Progenitor cell of endocrine pancreas (in vitro differentiated cells): ENCODE results near the gene RGS18. TPM values are rescaled to one million over a fixed set of nuclear protein-coding genes. Genes with fewer than 3 reads are reported as not detected.

ENCODE experiments used
- DNase-seq: peaks from one replicate; pipeline ENCODE4 v3.0.0; 2021; ENCODE audit warnings: low spot score; ENCODE audit not compliant: unreplicated experiment
- H3K27ac Mint-ChIP-seq: 2 replicates; pipeline ENCODE4 v1.8.0; 2021; ENCODE audit warnings: mild to moderate bottlenecking, moderate library complexity, mixed read lengths
- H3K27me3 Mint-ChIP-seq: 2 replicates; pipeline ENCODE4 v1.8.0; 2021; ENCODE audit warnings: mixed read lengths
- H3K36me3 Mint-ChIP-seq: 2 replicates; pipeline ENCODE4 v1.8.0; 2022; ENCODE audit warnings: mixed read lengths; ENCODE audit not compliant: insufficient read depth
- H3K4me1 Mint-ChIP-seq: 2 replicates; pipeline ENCODE4 v1.8.0; 2021; ENCODE audit warnings: low read depth, mixed read lengths
- H3K4me3 Mint-ChIP-seq: 2 replicates; pipeline ENCODE4 v1.8.0; 2021; ENCODE audit warnings: low read depth, mild to moderate bottlenecking, moderate library complexity, mixed read lengths
- H3K9me3 Mint-ChIP-seq: 2 replicates; pipeline ENCODE4 v1.8.0; 2021; ENCODE audit warnings: low read depth, mixed read lengths
- total RNA-seq: library from RNA; stranded (reverse); gene quantifications from 2 replicates; pipeline ENCODE4 v1.2.1, GENCODE V29; 2021
- TF ChIP-seq, protein P1 (sequence below): fragments of 200-600 bp; sonication (generic); IDR thresholded peaks from one replicate; pipeline ENCODE4 v1.5.0; 2021; ENCODE audit warnings: antibody characterized with exemption, mild to moderate bottlenecking; ENCODE audit not compliant: unreplicated experiment

The RGS18 gene
- total RNA-seq, 1 donor from 2014 or later = not detected

DNA sequence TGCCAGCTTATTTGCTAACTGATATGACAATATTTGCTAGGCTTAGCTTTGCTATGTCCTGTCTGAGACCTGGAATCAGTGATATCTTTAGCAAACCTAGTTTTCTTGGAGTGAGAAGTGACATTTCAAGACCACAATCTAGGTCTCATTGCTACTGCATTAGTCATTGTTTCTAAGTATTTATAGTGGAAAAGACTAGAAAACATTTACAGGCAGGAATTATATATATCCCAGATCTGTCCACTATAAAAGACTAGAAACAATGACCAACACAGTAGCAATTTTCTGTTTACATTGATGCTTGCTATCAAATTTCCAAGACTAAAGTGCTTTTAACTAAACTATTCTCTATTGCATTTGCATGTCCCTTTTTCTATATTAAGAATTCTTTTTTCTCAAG is 5.0 kb upstream of the RGS18 start:
- no peak overlapping the region for H3K4me3 Mint-ChIP-seq
- DNase-seq = no peak
- TF ChIP-seq, protein P1, sequence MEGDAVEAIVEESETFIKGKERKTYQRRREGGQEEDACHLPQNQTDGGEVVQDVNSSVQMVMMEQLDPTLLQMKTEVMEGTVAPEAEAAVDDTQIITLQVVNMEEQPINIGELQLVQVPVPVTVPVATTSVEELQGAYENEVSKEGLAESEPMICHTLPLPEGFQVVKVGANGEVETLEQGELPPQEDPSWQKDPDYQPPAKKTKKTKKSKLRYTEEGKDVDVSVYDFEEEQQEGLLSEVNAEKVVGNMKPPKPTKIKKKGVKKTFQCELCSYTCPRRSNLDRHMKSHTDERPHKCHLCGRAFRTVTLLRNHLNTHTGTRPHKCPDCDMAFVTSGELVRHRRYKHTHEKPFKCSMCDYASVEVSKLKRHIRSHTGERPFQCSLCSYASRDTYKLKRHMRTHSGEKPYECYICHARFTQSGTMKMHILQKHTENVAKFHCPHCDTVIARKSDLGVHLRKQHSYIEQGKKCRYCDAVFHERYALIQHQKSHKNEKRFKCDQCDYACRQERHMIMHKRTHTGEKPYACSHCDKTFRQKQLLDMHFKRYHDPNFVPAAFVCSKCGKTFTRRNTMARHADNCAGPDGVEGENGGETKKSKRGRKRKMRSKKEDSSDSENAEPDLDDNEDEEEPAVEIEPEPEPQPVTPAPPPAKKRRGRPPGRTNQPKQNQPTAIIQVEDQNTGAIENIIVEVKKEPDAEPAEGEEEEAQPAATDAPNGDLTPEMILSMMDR = no peak
- H3K27me3 Mint-ChIP-seq = no peaks in the 10 kb centered on the region
- H3K9me3 Mint-ChIP-seq = no peaks in the 10 kb centered on the region
- peaks cover 2% of the 10 kb centered on the region for H3K4me1 Mint-ChIP-seq
- no peak overlapping the region for H3K27ac Mint-ChIP-seq
- H3K36me3 Mint-ChIP-seq = no peaks in the 10 kb centered on the region

DNA sequence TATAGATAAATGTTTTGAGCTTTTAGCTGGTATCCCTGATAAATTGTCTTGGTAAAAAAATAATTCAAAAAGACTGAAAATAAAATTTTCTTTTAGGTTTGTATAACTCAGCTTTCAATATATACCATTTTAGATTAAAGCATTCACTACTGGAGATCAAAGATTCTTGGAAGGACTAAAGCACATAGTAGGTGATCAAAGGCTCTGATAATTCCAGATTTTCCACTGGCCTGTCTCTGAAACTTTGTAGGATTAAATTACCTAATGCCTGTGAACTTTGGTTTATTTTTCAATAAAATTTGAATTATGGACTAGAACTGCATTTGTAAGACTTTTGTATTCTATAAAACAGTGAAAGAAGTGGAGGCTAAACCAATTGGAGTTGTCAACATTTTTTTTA is 1.2 kb upstream of the RGS18 start:
- TF ChIP-seq, protein P1 = no peak
- no peaks in the 10 kb centered on the region for H3K36me3 Mint-ChIP-seq
- H3K9me3 Mint-ChIP-seq = no peaks in the 10 kb centered on the region
- no peak overlapping the region for H3K4me3 Mint-ChIP-seq
- peaks cover 2% of the 10 kb centered on the region for H3K4me1 Mint-ChIP-seq
- H3K27me3 Mint-ChIP-seq = no peaks in the 10 kb centered on the region
- H3K27ac Mint-ChIP-seq = no peak overlapping the region
- DNase-seq = no peak

DNA sequence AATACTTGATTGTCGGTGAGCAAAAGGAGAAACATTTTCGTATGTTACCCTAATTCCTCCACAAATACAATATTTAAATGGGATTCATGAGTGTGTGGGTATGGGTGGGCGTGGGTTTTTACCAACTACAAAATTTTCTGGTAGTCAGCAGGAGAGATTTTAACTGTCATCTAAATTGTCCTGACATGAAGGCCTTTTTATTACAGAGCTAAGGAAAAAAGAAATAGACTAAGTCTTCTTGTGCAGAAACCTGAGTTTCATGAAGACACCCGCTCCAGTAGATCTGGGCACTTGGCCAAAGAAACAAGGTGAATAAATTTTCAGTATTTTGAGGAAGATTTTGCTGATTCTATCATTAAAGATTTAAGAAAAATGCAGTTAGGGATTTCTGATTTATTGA is 752 bp downstream of the RGS18 start:
- no peaks in the 10 kb centered on the region for H3K36me3 Mint-ChIP-seq
- H3K9me3 Mint-ChIP-seq = no peaks in the 10 kb centered on the region
- H3K27ac Mint-ChIP-seq = no peak overlapping the region
- TF ChIP-seq, protein P1 = no peak
- H3K27me3 Mint-ChIP-seq = no peaks in the 10 kb centered on the region
- H3K4me1 Mint-ChIP-seq = no peaks in the 10 kb centered on the region
- no peak for DNase-seq
- H3K4me3 Mint-ChIP-seq = no peak overlapping the region

DNA sequence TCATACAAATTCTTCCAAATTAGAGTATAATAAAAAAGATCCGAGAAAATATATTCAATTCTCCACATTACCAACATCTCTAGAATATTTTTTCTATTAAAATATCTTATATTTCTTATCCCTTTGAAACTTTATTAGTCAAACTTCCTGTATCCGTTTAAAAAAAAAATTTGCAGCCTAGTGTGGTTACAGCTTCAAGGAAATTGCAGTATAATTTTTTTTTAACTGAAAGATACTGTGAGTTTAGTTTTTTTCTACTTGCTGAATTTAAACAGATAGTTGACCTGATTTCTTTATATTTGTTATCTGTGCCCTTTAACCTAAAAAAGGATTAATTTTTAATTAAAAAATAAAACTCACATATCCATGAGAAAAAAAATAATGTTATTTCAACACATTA is 1.5 kb downstream of the RGS18 start:
- Mint-ChIP-seq H3K27me3 (no peaks in the 10 kb centered on the region), H3K9me3 (no peaks in the 10 kb centered on the region), H3K4me3 (no peak overlapping the region), H3K36me3 (no peaks in the 10 kb centered on the region), H3K4me1 (no peaks in the 10 kb centered on the region), H3K27ac (no peak overlapping the region)
- no peak for DNase-seq
- TF ChIP-seq, protein P1 = no peak

DNA sequence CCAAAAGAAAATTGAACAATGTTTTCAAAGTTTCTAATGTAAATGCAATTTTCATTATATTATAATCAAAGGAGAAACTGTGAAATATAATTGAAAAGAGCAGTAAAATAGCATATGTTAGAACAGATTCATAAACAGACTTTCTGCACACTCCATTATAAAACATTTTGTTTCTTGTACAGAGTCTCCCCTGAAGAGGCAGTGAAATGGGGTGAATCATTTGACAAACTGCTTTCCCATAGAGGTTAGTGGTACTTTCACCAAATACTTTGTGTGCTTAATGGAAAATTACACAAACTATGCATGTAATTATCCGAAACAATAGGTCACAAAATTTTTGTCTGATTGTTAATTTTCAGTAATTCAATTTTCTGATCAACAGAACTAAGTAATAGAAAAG is 1.9 kb downstream of the RGS18 start:
- no peaks in the 10 kb centered on the region for H3K36me3 Mint-ChIP-seq
- no peak overlapping the region for H3K27ac Mint-ChIP-seq
- no peaks in the 10 kb centered on the region for H3K27me3 Mint-ChIP-seq
- TF ChIP-seq, protein P1 = no peak
- H3K4me1 Mint-ChIP-seq = no peaks in the 10 kb centered on the region
- H3K9me3 Mint-ChIP-seq = peaks cover 1% of the 10 kb centered on the region
- no peak overlapping the region for H3K4me3 Mint-ChIP-seq
- DNase-seq = no peak
